WERI-Rb-1 (cell line): ENCODE measurements around the gene ACP5.
A peak's percentile ranks its signal among the peaks of the same experiment; 100 is the strongest.

ENCODE experiments used
- DNase-seq: peaks from one replicate; pipeline ENCODE4 v3.0.0-alpha.2; 2020
- H3K27ac ChIP-seq: fragments of 250-450 bp; sonication (Bioruptor Pico); 2 replicates; pipeline ENCODE4 v1.5.1; 2020; ENCODE audit warnings: mild to moderate bottlenecking, moderate library complexity
- H3K27me3 ChIP-seq: fragments of 250-450 bp; sonication (Bioruptor Pico); 2 replicates; pipeline ENCODE4 v1.5.1; 2021; ENCODE audit warnings: mild to moderate bottlenecking, low read depth, moderate library complexity; ENCODE audit not compliant: insufficient read depth, severe bottlenecking
- H3K36me3 ChIP-seq: fragments of 250-450 bp; sonication (Bioruptor Pico); 2 replicates; pipeline ENCODE4 v1.5.1; 2020; ENCODE audit warnings: mild to moderate bottlenecking, moderate library complexity
- H3K4me3 ChIP-seq: 2 replicates; pipeline ENCODE4 v1.5.1; 2011; ENCODE audit warnings: low read depth, mild to moderate bottlenecking, control low read depth, low read length
- H3K9me3 ChIP-seq: fragments of 250-450 bp; sonication (Bioruptor Pico); 2 replicates; pipeline ENCODE4 v1.5.1; 2021; ENCODE audit warnings: mild to moderate bottlenecking, moderate library complexity; ENCODE audit not compliant: severe bottlenecking
- TF ChIP-seq, protein P1 (sequence below): IDR thresholded peaks from 2 replicates; pipeline ENCODE4 v1.5.1; 2011; ENCODE audit warnings: low read depth, mild to moderate bottlenecking, control low read depth, inconsistent platforms, low read length

The ACP5 gene

GRCh38 chr19:11597202-11598102, 20.0 kb upstream of the ACP5 start, which contains the start of gene ZNF627:
Gene ZNF627 (plus strand): TSS chr19:11597483. CDS start chr19:11597628, 145 bp downstream.
- H3K27ac ChIP-seq = peak within 1 kb of the TSS; percentile 98
- H3K27me3 ChIP-seq = no peaks in the 10 kb centered on the region
- peak; percentile 99 for DNase-seq
- peak within 1 kb of the TSS; percentile 66 for H3K4me3 ChIP-seq
- no peaks in the 10 kb centered on the region for H3K9me3 ChIP-seq
- peaks cover 34% of the 10 kb centered on the region for H3K36me3 ChIP-seq
- TF ChIP-seq, protein P1, sequence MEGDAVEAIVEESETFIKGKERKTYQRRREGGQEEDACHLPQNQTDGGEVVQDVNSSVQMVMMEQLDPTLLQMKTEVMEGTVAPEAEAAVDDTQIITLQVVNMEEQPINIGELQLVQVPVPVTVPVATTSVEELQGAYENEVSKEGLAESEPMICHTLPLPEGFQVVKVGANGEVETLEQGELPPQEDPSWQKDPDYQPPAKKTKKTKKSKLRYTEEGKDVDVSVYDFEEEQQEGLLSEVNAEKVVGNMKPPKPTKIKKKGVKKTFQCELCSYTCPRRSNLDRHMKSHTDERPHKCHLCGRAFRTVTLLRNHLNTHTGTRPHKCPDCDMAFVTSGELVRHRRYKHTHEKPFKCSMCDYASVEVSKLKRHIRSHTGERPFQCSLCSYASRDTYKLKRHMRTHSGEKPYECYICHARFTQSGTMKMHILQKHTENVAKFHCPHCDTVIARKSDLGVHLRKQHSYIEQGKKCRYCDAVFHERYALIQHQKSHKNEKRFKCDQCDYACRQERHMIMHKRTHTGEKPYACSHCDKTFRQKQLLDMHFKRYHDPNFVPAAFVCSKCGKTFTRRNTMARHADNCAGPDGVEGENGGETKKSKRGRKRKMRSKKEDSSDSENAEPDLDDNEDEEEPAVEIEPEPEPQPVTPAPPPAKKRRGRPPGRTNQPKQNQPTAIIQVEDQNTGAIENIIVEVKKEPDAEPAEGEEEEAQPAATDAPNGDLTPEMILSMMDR = 0 out of 2 replicates have a peak, but pooled peaks have one; percentile 1

DNA sequence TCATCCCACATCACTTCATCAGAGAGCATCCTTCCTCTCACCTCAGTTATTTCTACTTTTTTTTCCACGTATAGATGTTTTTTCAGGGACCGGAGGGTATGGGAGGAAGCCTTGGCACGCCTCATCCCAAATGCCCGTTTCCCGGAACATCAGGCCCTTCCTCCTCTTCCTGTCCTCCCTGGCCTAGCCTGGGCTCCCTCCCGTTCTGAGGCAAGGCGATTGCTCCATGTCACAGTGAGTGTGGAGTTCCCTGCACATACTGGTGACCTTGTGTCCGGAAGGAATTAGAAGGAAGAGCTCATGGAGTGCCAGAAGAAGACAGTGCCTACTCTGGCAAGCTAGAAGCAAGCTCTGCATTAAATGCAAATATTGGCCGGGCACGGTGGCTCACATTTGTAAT, 18.7 kb upstream of the ACP5 start:
- Histone ChIP-seq H3K36me3 (peaks cover 30% of the 10 kb centered on the region), H3K27me3 (no peaks in the 10 kb centered on the region), H3K27ac (no peak overlapping the region), H3K4me3 (no peak overlapping the region), H3K9me3 (no peaks in the 10 kb centered on the region)
- no peak for DNase-seq
- TF ChIP-seq, protein P1 = no peak

GRCh38 chr19:11594084-11594483, 16.6 kb upstream of the ACP5 start:
- Histone ChIP-seq H3K9me3 (no peaks in the 10 kb centered on the region), H3K4me3 (no peak overlapping the region), H3K27ac (no peak overlapping the region), H3K27me3 (no peaks in the 10 kb centered on the region), H3K36me3 (peaks cover 16% of the 10 kb centered on the region)
- no peak for DNase-seq
- TF ChIP-seq, protein P1 = no peak

GRCh38 chr19:11587975-11588631, 10.7 kb upstream of the ACP5 start:
- Histone ChIP-seq H3K27me3 (no peaks in the 10 kb centered on the region), H3K27ac (no peak overlapping the region), H3K4me3 (no peak overlapping the region), H3K36me3 (no peaks in the 10 kb centered on the region), H3K9me3 (no peaks in the 10 kb centered on the region)
- TF ChIP-seq, protein P1 = no peak
- peak; percentile 14 for DNase-seq

GRCh38 chr19:11587302-11587974, 10.0 kb upstream of the ACP5 start:
- TF ChIP-seq, protein P1 = peak; percentile 86
- Histone ChIP-seq H3K27ac (no peak overlapping the region), H3K4me3 (no peak overlapping the region), H3K27me3 (no peaks in the 10 kb centered on the region), H3K36me3 (no peaks in the 10 kb centered on the region), H3K9me3 (no peaks in the 10 kb centered on the region)
- peak; percentile 76 for DNase-seq
